Body of pancreas (tissue), 4 donors: ENCODE measurements around the gene OR10P1.

Source experiments
- POLR2A ChIP-seq, 3 donors: fragments of 450-650 bp; IDR thresholded peaks; one replicate each; pipeline ENCODE4 v1.6.1; 2016; ENCODE audit warnings: antibody characterized with exemption in 3 of 3, mild to moderate bottlenecking in 2 of 3
- TF ChIP-seq, protein P1 (sequence below), 7 experiments: fragments of 450-650 bp in 4 of 7; fragments of 200-600 bp in 3 of 7; sonication (generic) in 3 of 7; IDR thresholded peaks; one replicate each; pipeline ENCODE4 v1.5.1; 2016 to 2019; ENCODE audit warnings: antibody characterized with exemption in 7 of 7

DNA sequence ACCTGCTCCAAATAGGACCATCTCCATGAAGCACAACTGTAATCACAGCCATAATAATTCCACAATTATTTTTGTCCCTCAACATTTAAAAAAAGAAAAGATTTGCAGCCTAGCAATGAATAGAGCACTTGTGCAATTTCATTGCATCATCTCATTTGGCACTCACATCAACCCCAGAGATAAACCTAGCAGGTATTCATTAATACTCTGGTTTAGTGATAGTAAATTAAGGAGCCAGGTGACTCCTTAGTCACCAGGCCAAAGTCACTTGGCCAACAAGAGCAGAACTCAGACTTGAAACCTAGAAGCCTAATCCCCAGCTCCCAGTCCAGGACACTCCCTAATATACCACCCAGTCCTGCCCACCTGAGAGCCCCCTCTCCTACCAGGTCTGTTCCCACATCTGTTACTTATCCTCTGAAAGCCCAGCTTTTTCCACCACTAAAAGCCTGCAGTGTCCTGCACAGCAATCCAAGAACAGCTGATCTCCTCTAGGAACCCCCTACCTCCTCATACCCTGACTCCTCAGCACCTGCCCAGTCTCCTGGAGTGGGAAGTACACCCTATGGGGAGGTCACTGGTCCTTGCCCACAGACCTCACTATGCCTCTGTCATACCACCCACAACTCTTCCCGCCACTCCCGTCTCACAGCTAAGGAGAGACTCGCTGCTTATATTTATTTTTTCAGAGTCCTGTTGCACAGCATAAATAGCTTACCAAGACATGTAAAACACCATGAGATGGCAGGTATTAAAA lies 22.1 kb downstream of the OR10P1 start:
- TF ChIP-seq, protein P1, sequence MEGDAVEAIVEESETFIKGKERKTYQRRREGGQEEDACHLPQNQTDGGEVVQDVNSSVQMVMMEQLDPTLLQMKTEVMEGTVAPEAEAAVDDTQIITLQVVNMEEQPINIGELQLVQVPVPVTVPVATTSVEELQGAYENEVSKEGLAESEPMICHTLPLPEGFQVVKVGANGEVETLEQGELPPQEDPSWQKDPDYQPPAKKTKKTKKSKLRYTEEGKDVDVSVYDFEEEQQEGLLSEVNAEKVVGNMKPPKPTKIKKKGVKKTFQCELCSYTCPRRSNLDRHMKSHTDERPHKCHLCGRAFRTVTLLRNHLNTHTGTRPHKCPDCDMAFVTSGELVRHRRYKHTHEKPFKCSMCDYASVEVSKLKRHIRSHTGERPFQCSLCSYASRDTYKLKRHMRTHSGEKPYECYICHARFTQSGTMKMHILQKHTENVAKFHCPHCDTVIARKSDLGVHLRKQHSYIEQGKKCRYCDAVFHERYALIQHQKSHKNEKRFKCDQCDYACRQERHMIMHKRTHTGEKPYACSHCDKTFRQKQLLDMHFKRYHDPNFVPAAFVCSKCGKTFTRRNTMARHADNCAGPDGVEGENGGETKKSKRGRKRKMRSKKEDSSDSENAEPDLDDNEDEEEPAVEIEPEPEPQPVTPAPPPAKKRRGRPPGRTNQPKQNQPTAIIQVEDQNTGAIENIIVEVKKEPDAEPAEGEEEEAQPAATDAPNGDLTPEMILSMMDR (IDR thresholded peaks at IDR 0.05) = no peak
- TF ChIP-seq POLR2A (IDR thresholded peaks at IDR 0.05) = no peak
